ENCODE data around the gene NCAM1.

The NCAM1 gene

GRCh38 chr11:113251281-113251680 is 290.1 kb downstream of the NCAM1 start:
- no peak overlapping the region for H3K27ac ChIP-seq (ENCODE audit: low read length)
- H3F3A ChIP-seq (ENCODE audit: insufficient read depth, low read length) = no peaks in the 10 kb centered on the region
- H3K9ac ChIP-seq (ENCODE audit: low read length) = no peak overlapping the region
- no peak overlapping the region for H2AFZ ChIP-seq (ENCODE audit: low read length)
- no peaks in the 10 kb centered on the region for H3K36me3 ChIP-seq (replicated peaks; ENCODE audit: insufficient read depth, low read length)
- no peaks in the 10 kb centered on the region for H4K20me1 ChIP-seq (ENCODE audit: insufficient read depth, low read length)
- no peak overlapping the region for H3K4me2 ChIP-seq (ENCODE audit: low read depth, low read length)
- H3K4me3 ChIP-seq (ENCODE audit: low read length) = no peak overlapping the region
- H3K27me3 ChIP-seq (replicated peaks; ENCODE audit: insufficient read depth, low read length) = no peaks in the 10 kb centered on the region
- no peaks in the 10 kb centered on the region for H3K9me3 ChIP-seq (replicated peaks; ENCODE audit: insufficient read depth, low read length)
- H3K9me2 ChIP-seq (replicated peaks; ENCODE audit: insufficient read depth, low read length) = no peaks in the 10 kb centered on the region
- no peaks in the 10 kb centered on the region for H3K79me2 ChIP-seq (ENCODE audit: low read length)
- H3K4me1 ChIP-seq (ENCODE audit: low read length) = no peaks in the 10 kb centered on the region
- TF ChIP-seq CTCF (IDR thresholded peaks at IDR 0.05; ENCODE audit: low read length) (no peak), EZH2phosphoT487 (IDR thresholded peaks at IDR 0.05; ENCODE audit: low read length) (no peak), EZH2 (optimal IDR thresholded peaks at IDR 0.05; ENCODE audit: low read depth, low read length) (no peak)
- DNase-seq = no peak

DNA sequence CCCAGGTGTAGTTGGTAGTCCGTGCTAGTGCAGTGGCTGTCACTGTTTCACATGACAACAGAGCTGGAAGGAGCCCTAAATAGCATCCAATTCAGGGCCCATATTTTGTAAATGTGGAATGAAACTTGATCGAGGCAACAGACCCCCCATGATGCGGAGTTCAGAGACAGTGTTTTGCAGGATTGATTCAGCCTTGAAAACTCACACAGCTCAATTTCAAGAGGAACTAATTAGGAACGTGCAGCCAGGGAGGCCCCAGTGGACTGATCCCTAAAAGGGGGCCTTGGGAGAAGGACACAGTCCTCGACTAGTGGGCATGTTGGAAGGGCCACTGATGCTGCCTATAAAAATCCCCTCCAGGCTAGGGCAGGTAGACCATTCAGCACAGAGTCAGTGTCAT is 292.2 kb downstream of the NCAM1 start:
- Histone ChIP-seq H3K4me1 (ENCODE audit: low read length) (no peaks in the 10 kb centered on the region), H3K27me3 (replicated peaks; ENCODE audit: insufficient read depth, low read length) (no peaks in the 10 kb centered on the region), H3K4me2 (ENCODE audit: low read depth, low read length) (no peak overlapping the region), H3F3A (ENCODE audit: insufficient read depth, low read length) (no peaks in the 10 kb centered on the region), H3K36me3 (replicated peaks; ENCODE audit: insufficient read depth, low read length) (no peaks in the 10 kb centered on the region), H3K9me3 (replicated peaks; ENCODE audit: insufficient read depth, low read length) (no peaks in the 10 kb centered on the region), H3K79me2 (ENCODE audit: low read length) (no peaks in the 10 kb centered on the region), H4K20me1 (ENCODE audit: insufficient read depth, low read length) (no peaks in the 10 kb centered on the region), H2AFZ (ENCODE audit: low read length) (no peak overlapping the region), H3K27ac (ENCODE audit: low read length) (no peak overlapping the region), H3K9me2 (replicated peaks; ENCODE audit: insufficient read depth, low read length) (no peaks in the 10 kb centered on the region), H3K9ac (ENCODE audit: low read length) (no peak overlapping the region), H3K4me3 (ENCODE audit: low read length) (no peak overlapping the region)
- no peak for DNase-seq
- TF ChIP-seq EZH2phosphoT487 (IDR thresholded peaks at IDR 0.05; ENCODE audit: low read length) = no peak
- TF ChIP-seq EZH2 (optimal IDR thresholded peaks at IDR 0.05; ENCODE audit: low read depth, low read length) = no peak
- TF ChIP-seq CTCF (IDR thresholded peaks at IDR 0.05; ENCODE audit: low read length) = no peak

DNA sequence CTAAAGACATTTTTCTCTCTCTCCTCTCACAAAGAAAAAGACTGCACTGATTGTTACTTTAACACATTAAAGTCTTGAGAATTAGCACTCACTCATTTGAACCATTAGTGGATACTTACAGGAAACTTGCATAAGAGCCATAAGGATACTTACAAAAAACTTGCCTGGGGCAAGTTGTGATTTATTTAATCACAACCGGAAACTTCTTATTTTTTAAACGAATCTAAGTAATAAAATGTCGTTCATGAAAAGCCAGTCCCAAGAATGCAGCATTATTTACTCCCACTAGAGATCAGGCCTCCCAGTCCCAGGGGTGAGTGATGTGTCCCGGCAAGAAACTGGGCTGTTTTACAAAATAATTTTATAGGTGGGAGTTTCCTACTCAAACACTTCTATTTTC is 293.9 kb downstream of the NCAM1 start:
- Histone ChIP-seq H3K4me1 (ENCODE audit: low read length) (no peaks in the 10 kb centered on the region), H3F3A (ENCODE audit: insufficient read depth, low read length) (no peaks in the 10 kb centered on the region), H3K4me3 (ENCODE audit: low read length) (no peak overlapping the region), H3K9me3 (replicated peaks; ENCODE audit: insufficient read depth, low read length) (no peaks in the 10 kb centered on the region), H4K20me1 (ENCODE audit: insufficient read depth, low read length) (no peaks in the 10 kb centered on the region), H3K27me3 (replicated peaks; ENCODE audit: insufficient read depth, low read length) (no peaks in the 10 kb centered on the region), H3K27ac (ENCODE audit: low read length) (no peak overlapping the region), H2AFZ (ENCODE audit: low read length) (no peak overlapping the region), H3K36me3 (replicated peaks; ENCODE audit: insufficient read depth, low read length) (no peaks in the 10 kb centered on the region), H3K9ac (ENCODE audit: low read length) (no peak overlapping the region), H3K9me2 (replicated peaks; ENCODE audit: insufficient read depth, low read length) (no peaks in the 10 kb centered on the region), H3K79me2 (ENCODE audit: low read length) (no peaks in the 10 kb centered on the region), H3K4me2 (ENCODE audit: low read depth, low read length) (no peak overlapping the region)
- DNase-seq = no peak
- TF ChIP-seq CTCF (IDR thresholded peaks at IDR 0.05; ENCODE audit: low read length) (no peak), EZH2phosphoT487 (IDR thresholded peaks at IDR 0.05; ENCODE audit: low read length) (no peak), EZH2 (optimal IDR thresholded peaks at IDR 0.05; ENCODE audit: low read depth, low read length) (no peak)
